Small intestine (tissue), 7 donors: ENCODE measurements around the gene IFNA1. TPM values are rescaled to one million over a fixed set of nuclear protein-coding genes. Genes with fewer than 3 reads are reported as not detected.

Experiments
- DNase-seq, 2 donors: peaks; one replicate each; pipeline versions ENCODE4 v3.0.0 to v3.0.0-alpha.2; 2013
- FAIRE-seq: peaks from 2 replicates; lab custom pipeline; 2012; peaks lifted over from hg19 to GRCh38; lab: Jason Lieb, UNC
- H3K27ac ChIP-seq, 3 donors: one replicate each; pipeline ENCODE4 v1.5.1; 2013; ENCODE audit warnings: low read length in 2 of 3, mild to moderate bottlenecking in 2 of 3, control low read depth in 1 of 3, inconsistent platforms in 1 of 3, low read depth in 1 of 3, moderate library complexity in 1 of 3
- H3K27me3 ChIP-seq, 3 donors: one replicate each; pipeline ENCODE4 v1.6.1; 2013; ENCODE audit warnings: low read length in 3 of 3, inconsistent platforms in 1 of 3; ENCODE audit not compliant: control insufficient read depth in 3 of 3, insufficient read depth in 3 of 3
- H3K36me3 ChIP-seq, 3 donors: one replicate each; pipeline ENCODE4 v1.6.1; 2013; ENCODE audit warnings: low read length in 3 of 3, inconsistent platforms in 1 of 3, low read depth in 1 of 3, mild to moderate bottlenecking in 1 of 3, moderate library complexity in 1 of 3; ENCODE audit not compliant: control insufficient read depth in 3 of 3, insufficient read depth in 2 of 3
- H3K4me1 ChIP-seq, 3 donors: one replicate each; pipeline ENCODE4 v1.6.1; 2013; ENCODE audit warnings: low read length in 2 of 3, inconsistent platforms in 1 of 3, low read depth in 1 of 3, mild to moderate bottlenecking in 1 of 3, moderate library complexity in 1 of 3; ENCODE audit not compliant: control insufficient read depth in 3 of 3, insufficient read depth in 2 of 3
- H3K4me3 ChIP-seq, 3 donors: one replicate each; pipeline ENCODE4 v1.5.1; 2013; ENCODE audit warnings: low read length in 3 of 3, control low read depth in 1 of 3, inconsistent platforms in 1 of 3, low read depth in 1 of 3, mild to moderate bottlenecking in 1 of 3, moderate library complexity in 1 of 3
- H3K9me3 ChIP-seq, 2 donors: one replicate each; pipeline ENCODE4 v1.6.1; 2013; ENCODE audit warnings: low read depth in 1 of 2, low read length in 1 of 2; ENCODE audit not compliant: control insufficient read depth in 2 of 2, insufficient read depth in 1 of 2
- WGBS, 3 donors: extraction: QIAGEN DNeasy Blood & Tissue Kit; methylation state at CpG; one replicate each; pipeline ENCODE4 v1.1.7; 2013; 5-methylcytosine and 5-hydroxymethylcytosine counted together
- polyA plus RNA-seq, 4 donors: library from polyadenylated mRNA; stranded (reverse) in 3 of 4; unstranded in 1 of 4; fragments of 200-250 nt in 3 of 4; fragments of 120-200 nt in 1 of 4; gene quantifications; one replicate each; pipeline versions ENCODE4 v1.2.1 to v1.2.3, GENCODE V29; 2013
- donor health status: healthy with polysubstance abuse.
- donor health status: control.
- donor health status: control.
- donor health status: Bipolar disorder and iron deficiency.
- donor health status: healthy.

Gene IFNA1
- polyA plus RNA-seq, 4 donors, result not detected

- FAIRE-seq, result no peak
- DNase-seq, result peak; percentile 21 to 24
- H3K27me3 ChIP-seq, result no peaks in the 10 kb centered on the region
- no peak overlapping the region for H3K27ac ChIP-seq
- H3K4me1 ChIP-seq, result no peaks in the 10 kb centered on the region
- no peaks in the 10 kb centered on the region for H3K9me3 ChIP-seq
- H3K4me3 ChIP-seq, result no peak overlapping the region
- no peaks in the 10 kb centered on the region for H3K36me3 ChIP-seq
Measured at GRCh38 chr9:21455320-21455719, 15.1 kb downstream of the IFNA1 start.

- FAIRE-seq (peak; percentile 39), DNase-seq (no peak)
- WGBS, 3 donors, result 84 to 95% (median 86%) methylated on average over 1 of the region's 1 CpG
Measured at GRCh38 chr9:21461377-21461776, 21.1 kb downstream of the IFNA1 start.

GRCh38 chr9:21465138-21465537 is 24.9 kb downstream of the IFNA1 start:
- no peaks in the 10 kb centered on the region for H3K36me3 ChIP-seq
- 87 to 97% (median 93%) methylated on average over 5 of the region's 5 CpGs for WGBS, 3 donors
- DNase-seq, result no peak
- H3K27me3 ChIP-seq, result no peaks in the 10 kb centered on the region
- peaks cover 0 to 14% of the 10 kb centered on the region in 2 donors for H3K9me3 ChIP-seq
- no peak for FAIRE-seq
- H3K27ac ChIP-seq, result no peak overlapping the region
- H3K4me1 ChIP-seq, result no peaks in the 10 kb centered on the region
- H3K4me3 ChIP-seq, result no peak overlapping the region

More at GRCh38 chr9:21461377-21461776, 21.1 kb downstream of the IFNA1 start:
- H3K27ac ChIP-seq, result no peak overlapping the region
- peaks cover 0 to 14% of the 10 kb centered on the region in 2 donors for H3K9me3 ChIP-seq
- H3K4me1 ChIP-seq, result no peaks in the 10 kb centered on the region
- H3K27me3 ChIP-seq, result no peaks in the 10 kb centered on the region
- no peaks in the 10 kb centered on the region for H3K36me3 ChIP-seq
- H3K4me3 ChIP-seq, result no peak overlapping the region

GRCh38 chr9:21465859-21466518 is 25.8 kb downstream of the IFNA1 start:
- H3K27ac ChIP-seq, result no peak overlapping the region
- DNase-seq, result peak; percentile 73 to 74
- H3K4me1 ChIP-seq, result no peaks in the 10 kb centered on the region
- H3K4me3 ChIP-seq, result no peak overlapping the region
- H3K27me3 ChIP-seq, result no peaks in the 10 kb centered on the region
- no peaks in the 10 kb centered on the region for H3K36me3 ChIP-seq
- no peak for FAIRE-seq
- peaks cover 0 to 14% of the 10 kb centered on the region in 2 donors for H3K9me3 ChIP-seq

GRCh38 chr9:21470126-21470525 is 29.9 kb downstream of the IFNA1 start:
- 76 to 94% (median 84%) methylated on average over 5 of the region's 5 CpGs for WGBS, 3 donors
- Histone ChIP-seq H3K27ac (no peak overlapping the region), H3K27me3 (no peaks in the 10 kb centered on the region), H3K9me3 (peaks cover 0 to 2% of the 10 kb centered on the region in 2 donors), H3K4me3 (no peak overlapping the region), H3K4me1 (no peaks in the 10 kb centered on the region), H3K36me3 (no peaks in the 10 kb centered on the region)
- DNase-seq (no peak), FAIRE-seq (no peak)

- H3K27ac ChIP-seq, result no peak overlapping the region
- no peak overlapping the region for H3K4me3 ChIP-seq
- no peaks in the 10 kb centered on the region for H3K36me3 ChIP-seq
- DNase-seq (no peak), FAIRE-seq (no peak)
- 82 to 97% (median 91%) methylated on average over 3 of the region's 3 CpGs for WGBS, 3 donors
- no peaks in the 10 kb centered on the region for H3K4me1 ChIP-seq
- H3K27me3 ChIP-seq, result no peaks in the 10 kb centered on the region
- H3K9me3 ChIP-seq, result no peaks in the 10 kb centered on the region
Measured at GRCh38 chr9:21473236-21473635, 33.0 kb downstream of the IFNA1 start.

- H3K27ac ChIP-seq, result no peak overlapping the region
- FAIRE-seq (no peak), DNase-seq (no peak)
- H3K4me1 ChIP-seq, result no peaks in the 10 kb centered on the region
- H3K27me3 ChIP-seq, result no peaks in the 10 kb centered on the region
- no peaks in the 10 kb centered on the region for H3K9me3 ChIP-seq
- H3K4me3 ChIP-seq, result no peak overlapping the region
- H3K36me3 ChIP-seq, result no peaks in the 10 kb centered on the region
- WGBS, 3 donors, result 75 to 88% (median 86%) methylated on average over 2 of the region's 2 CpGs
Measured at GRCh38 chr9:21477466-21477865, 37.2 kb downstream of the IFNA1 start.

GRCh38 chr9:21479152-21479702 is 39.0 kb downstream of the IFNA1 start:
- FAIRE-seq (no peak), DNase-seq (no peak)
- Histone ChIP-seq H3K27me3 (no peaks in the 10 kb centered on the region), H3K4me3 (no peak overlapping the region), H3K36me3 (no peaks in the 10 kb centered on the region), H3K9me3 (no peaks in the 10 kb centered on the region), H3K4me1 (no peaks in the 10 kb centered on the region), H3K27ac (no peak overlapping the region)
- WGBS, 3 donors, result 76 to 90% (median 81%) methylated on average over 8 of the region's 8 CpGs
